DND-41 (cell line): ENCODE measurements around the gene KIF4B.

Source experiments
- ATAC-seq: fragments of 200-7000 bp; cut with Tn5 transposase; 3 replicates; pipeline ENCODE4 v1.9.1; 2021; ENCODE audit warnings: low read depth; ENCODE audit not compliant: insufficient read depth
- DNase-seq: peaks from one replicate; pipeline ENCODE4 v3.0.0-alpha.2; 2020
- H2AFZ ChIP-seq: 2 replicates; pipeline ENCODE4 v1.6.0; 2012; ENCODE audit warnings: low read depth, low read length
- H3K27ac ChIP-seq: 2 replicates; pipeline ENCODE4 v1.5.1; 2012; ENCODE audit warnings: low read length, inconsistent platforms
- H3K27me3 ChIP-seq: fragments of 200-600 bp; sonication (generic); 2 replicates; pipeline ENCODE4 v1.6.0; 2012; ENCODE audit warnings: low read length, mild to moderate bottlenecking, inconsistent platforms; ENCODE audit not compliant: insufficient read depth, poor library complexity
- H3K36me3 ChIP-seq: 2 replicates; pipeline ENCODE4 v1.5.1; 2012; ENCODE audit warnings: low read length, inconsistent platforms; ENCODE audit not compliant: insufficient read depth
- H3K4me1 ChIP-seq: 2 replicates; pipeline ENCODE4 v1.5.1; 2012; ENCODE audit warnings: mild to moderate bottlenecking, low read length; ENCODE audit not compliant: insufficient read depth
- H3K4me2 ChIP-seq: 2 replicates; pipeline ENCODE4 v1.6.0; 2012; ENCODE audit warnings: mild to moderate bottlenecking, moderate library complexity, low read length, inconsistent platforms; ENCODE audit not compliant: insufficient read depth
- H3K4me3 ChIP-seq, 2 experiments: fragments of 200-600 bp in 1 of 2; shearing (Covaris generic) in 1 of 2; 2 replicates each; pipeline ENCODE4 v1.5.1; 2012 to 2016; ENCODE audit warnings: inconsistent platforms in 2 of 2, low read length in 2 of 2, mild to moderate bottlenecking in 2 of 2, low read depth in 1 of 2, moderate library complexity in 1 of 2
- H3K79me2 ChIP-seq: 2 replicates; pipeline ENCODE4 v1.6.0; 2012; ENCODE audit warnings: low read length, inconsistent platforms; ENCODE audit not compliant: insufficient read depth
- H3K9ac ChIP-seq: 2 replicates; pipeline ENCODE4 v1.6.0; 2012; ENCODE audit warnings: low read depth, mild to moderate bottlenecking, inconsistent platforms, low read length, moderate library complexity
- H3K9me3 ChIP-seq: 2 replicates; pipeline ENCODE4 v1.5.1; 2012; ENCODE audit warnings: low read length, moderate library complexity, mild to moderate bottlenecking, inconsistent platforms; ENCODE audit not compliant: insufficient read depth, severe bottlenecking
- H4K20me1 ChIP-seq: 2 replicates; pipeline ENCODE4 v1.6.0; 2012; ENCODE audit warnings: low read length; ENCODE audit not compliant: insufficient read depth
- EZH2 ChIP-seq: IDR thresholded peaks from 3 replicates; pipeline ENCODE4 v1.6.1; 2012; ENCODE audit warnings: borderline replicate concordance, low read depth, mild to moderate bottlenecking, moderate library complexity, low read length, inconsistent platforms; ENCODE audit not compliant: severe bottlenecking
- TF ChIP-seq, protein P1 (sequence below): IDR thresholded peaks from 2 replicates; pipeline ENCODE4 v1.5.1; 2012; ENCODE audit warnings: borderline replicate concordance, low read length, moderate library complexity, mild to moderate bottlenecking; ENCODE audit not compliant: poor library complexity, severe bottlenecking; ENCODE audit errors: extremely low read depth

Gene KIF4B

DNA sequence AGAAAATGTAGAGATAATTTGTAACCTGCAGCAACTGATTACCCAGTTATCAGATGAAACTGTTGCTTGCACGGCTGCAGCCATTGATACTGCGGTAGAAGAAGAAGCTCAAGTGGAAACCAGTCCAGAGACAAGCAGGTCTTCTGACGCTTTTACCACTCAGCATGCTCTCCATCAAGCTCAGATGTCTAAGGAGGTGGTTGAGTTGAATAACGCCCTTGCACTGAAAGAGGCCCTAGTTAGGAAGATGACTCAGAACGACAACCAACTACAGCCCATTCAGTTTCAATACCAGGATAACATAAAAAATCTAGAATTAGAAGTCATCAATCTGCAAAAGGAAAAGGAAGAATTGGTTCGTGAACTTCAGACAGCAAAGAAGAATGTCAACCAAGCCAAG, 1.7 kb downstream of the KIF4B start:
- no peak for TF ChIP-seq EZH2
- TF ChIP-seq, protein P1, sequence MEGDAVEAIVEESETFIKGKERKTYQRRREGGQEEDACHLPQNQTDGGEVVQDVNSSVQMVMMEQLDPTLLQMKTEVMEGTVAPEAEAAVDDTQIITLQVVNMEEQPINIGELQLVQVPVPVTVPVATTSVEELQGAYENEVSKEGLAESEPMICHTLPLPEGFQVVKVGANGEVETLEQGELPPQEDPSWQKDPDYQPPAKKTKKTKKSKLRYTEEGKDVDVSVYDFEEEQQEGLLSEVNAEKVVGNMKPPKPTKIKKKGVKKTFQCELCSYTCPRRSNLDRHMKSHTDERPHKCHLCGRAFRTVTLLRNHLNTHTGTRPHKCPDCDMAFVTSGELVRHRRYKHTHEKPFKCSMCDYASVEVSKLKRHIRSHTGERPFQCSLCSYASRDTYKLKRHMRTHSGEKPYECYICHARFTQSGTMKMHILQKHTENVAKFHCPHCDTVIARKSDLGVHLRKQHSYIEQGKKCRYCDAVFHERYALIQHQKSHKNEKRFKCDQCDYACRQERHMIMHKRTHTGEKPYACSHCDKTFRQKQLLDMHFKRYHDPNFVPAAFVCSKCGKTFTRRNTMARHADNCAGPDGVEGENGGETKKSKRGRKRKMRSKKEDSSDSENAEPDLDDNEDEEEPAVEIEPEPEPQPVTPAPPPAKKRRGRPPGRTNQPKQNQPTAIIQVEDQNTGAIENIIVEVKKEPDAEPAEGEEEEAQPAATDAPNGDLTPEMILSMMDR = no peak
- ATAC-seq = no peak
- Histone ChIP-seq H3K27ac (no peak overlapping the region), H3K4me2 (no peak overlapping the region), H3K36me3 (no peaks in the 10 kb centered on the region), H2AFZ (no peak overlapping the region), H3K79me2 (no peaks in the 10 kb centered on the region), H3K9ac (no peak overlapping the region), H4K20me1 (no peaks in the 10 kb centered on the region), H3K4me1 (no peaks in the 10 kb centered on the region), H3K9me3 (no peaks in the 10 kb centered on the region), H3K27me3 (no peaks in the 10 kb centered on the region), H3K4me3 (no peak overlapping the region)
- no peak for DNase-seq

DNA sequence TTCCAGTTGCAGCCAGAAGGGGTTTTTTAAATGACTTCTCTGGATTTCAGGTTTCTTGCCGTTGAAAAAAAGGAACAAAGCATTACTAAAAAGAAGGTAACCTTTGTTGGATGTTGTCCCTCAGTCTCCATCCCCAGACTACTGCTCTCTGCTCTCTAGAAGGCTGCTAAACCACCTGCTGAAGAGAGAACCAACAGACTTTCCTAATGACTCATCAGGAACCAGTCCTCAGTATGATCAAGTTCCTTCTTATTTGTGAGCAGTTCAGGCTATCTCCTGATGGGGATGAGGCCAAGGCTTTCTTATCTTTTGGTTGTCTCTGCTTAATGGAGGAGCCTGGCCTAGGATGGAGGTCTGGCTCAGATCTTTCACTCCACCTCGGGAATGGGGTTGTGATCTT, 4.1 kb downstream of the KIF4B start:
- ATAC-seq (no peak), DNase-seq (no peak)
- no peaks in the 10 kb centered on the region for H3K36me3 ChIP-seq
- H3K9me3 ChIP-seq = no peaks in the 10 kb centered on the region
- H2AFZ ChIP-seq = no peak overlapping the region
- no peak overlapping the region for H3K27ac ChIP-seq
- H3K4me1 ChIP-seq = no peaks in the 10 kb centered on the region
- H3K4me3 ChIP-seq = no peak overlapping the region
- no peak overlapping the region for H3K9ac ChIP-seq
- H3K79me2 ChIP-seq = no peaks in the 10 kb centered on the region
- TF ChIP-seq EZH2 = no peak
- TF ChIP-seq, protein P1 = no peak
- no peak overlapping the region for H3K4me2 ChIP-seq
- H4K20me1 ChIP-seq = no peaks in the 10 kb centered on the region
- H3K27me3 ChIP-seq = peaks cover 5% of the 10 kb centered on the region

DNA sequence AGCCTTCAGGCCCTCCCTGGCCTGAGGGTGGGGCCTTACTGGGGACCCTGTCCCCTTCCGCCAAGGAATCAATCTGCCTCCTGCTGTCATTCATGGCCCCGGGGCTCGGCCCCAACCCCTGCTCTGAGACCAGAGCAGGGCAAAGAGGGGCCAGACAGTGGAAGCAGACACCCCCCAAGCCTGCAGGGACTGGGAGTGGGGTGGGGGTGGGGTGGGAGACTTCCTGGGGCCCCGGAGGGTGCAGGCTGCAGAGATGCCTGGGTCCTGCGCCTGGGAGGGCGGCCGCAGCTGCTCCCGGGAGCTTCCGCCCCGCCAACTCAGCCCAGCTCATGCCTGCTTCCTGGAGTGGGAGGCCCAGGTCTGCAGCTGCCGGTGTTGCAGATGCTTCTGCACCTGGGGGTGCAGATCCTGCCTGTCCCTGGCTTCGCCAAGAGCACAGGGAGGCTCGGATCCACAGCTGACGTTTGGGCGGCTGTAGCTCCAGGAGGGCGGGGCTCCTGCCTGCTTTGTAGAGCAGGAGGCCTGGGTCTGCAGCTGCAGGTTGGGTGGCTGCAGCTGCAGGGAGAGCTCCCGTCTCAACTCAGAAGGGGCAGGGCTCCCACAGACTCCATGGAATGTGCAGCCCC, 6.2 kb downstream of the KIF4B start:
- Histone ChIP-seq H3K36me3 (no peaks in the 10 kb centered on the region), H3K27me3 (peaks cover 10% of the 10 kb centered on the region), H3K9me3 (no peaks in the 10 kb centered on the region), H3K79me2 (no peaks in the 10 kb centered on the region), H3K4me3 (no peak overlapping the region), H4K20me1 (no peaks in the 10 kb centered on the region), H3K4me1 (no peaks in the 10 kb centered on the region), H3K4me2 (no peak overlapping the region), H3K9ac (no peak overlapping the region), H2AFZ (no peak overlapping the region), H3K27ac (no peak overlapping the region)
- no peak for ATAC-seq
- DNase-seq = no peak
- TF ChIP-seq, protein P1 = no peak
- no peak for TF ChIP-seq EZH2
